CD4-positive, alpha-beta T cell treated with Interleukin-17A for 4 hours (primary cell): ENCODE data around the gene TMOD2.

ENCODE experiments used
- DNase-seq: peaks from one replicate; pipeline ENCODE4 v3.0.0-alpha.2; 2020; ENCODE audit warnings: mixed read lengths

The TMOD2 gene

DNA sequence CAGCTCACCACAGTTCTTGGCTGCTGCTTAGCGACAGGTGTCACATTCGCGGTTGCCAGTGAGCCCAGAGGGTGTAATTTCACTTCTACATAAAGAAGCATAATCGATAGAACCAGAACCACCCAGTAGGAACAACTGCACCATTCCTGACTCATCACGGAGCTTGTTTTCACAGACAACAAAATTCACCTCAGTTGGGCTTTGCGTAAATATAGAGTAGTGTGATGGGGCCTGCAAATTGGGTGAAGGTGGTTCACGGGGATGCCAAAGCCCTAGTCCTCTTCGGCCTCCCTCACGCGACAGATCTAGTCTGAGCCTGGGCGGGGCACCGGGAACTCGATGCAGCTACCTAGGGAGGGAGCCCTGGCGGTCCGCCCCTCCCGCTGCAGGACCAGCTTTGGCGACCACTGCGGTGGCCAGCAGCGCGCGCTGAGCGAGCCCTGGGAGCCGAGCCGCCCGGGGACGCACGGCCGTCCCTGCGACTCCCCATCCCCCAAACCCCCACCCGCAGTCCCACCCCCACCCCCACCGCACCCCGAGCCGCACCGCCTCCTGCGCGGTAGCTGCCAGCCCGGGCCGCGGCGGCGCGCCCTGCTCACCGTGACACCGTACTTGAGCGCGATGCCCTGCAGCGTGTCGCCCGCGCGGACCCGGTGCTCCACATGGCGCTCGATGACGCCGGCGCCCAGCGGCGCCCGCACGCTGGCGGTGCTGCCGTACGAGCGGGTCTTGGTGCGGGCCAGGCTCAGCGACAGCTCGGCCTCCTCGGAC, 14.5 kb upstream of the TMOD2 start:
- peak; percentile 75 for DNase-seq

DNA sequence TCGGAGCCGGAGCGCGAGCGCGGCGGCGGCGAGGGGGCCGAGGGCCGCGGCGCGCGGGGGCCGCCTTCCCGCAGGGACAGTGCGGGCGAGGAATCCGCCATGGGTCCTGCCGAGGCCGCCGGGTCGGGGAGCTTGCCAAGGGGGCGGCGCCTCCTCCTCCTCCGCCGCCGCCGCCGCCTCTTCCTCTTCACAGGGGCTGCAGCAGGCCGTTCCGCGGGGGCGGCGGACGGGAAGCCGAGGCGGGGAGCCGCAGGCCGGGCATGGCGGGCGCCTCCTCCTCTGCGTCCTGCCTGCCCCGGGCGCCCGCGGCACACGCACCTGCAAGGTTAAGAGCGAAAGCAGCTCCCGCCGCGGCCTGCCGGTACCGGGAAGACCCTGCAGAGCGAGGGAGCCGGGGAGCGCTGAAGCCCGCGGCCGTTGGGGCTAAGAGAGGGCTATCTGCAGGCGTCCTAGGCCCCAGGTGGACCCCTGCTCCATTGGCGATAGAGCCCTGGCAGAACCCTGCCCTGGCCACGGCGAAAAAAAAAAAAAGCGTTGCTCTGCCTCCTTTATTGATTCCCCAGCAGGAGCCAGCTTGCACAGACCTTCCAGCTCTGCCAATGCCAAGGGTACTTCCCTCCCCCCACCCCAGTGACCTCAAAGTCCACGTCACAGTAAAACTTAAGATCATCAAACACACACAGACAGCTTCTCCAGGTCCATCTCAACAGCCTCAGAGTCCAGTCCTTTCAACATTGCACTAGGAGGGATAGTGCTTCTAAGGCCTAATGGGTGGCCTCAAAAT, 13.7 kb upstream of the TMOD2 start, which contains the start of gene LYSMD2:
Gene LYSMD2 (minus strand): TSS at position 134 of the 784 bp plus-strand sequence. CDS start 33 bp downstream, at position 101.
- DNase-seq, result peak; percentile 84

DNA sequence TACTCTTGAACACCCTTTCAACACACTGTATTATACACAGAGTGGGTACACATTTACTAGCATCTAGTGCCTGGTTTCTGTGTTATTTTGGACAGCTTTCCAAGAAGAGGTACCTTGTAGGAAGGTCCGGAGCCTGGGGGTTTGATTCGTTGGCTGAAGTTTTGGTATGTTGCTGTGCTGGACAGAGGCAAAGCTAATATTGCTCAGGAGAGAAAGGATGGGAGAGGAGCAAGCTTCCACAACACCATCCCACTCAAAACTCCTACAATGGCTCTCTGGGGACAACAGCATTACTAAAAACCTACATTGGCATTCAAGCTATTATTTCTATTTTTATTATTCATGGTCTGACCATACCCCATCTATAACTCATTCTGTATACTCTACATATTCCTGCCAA, 12.8 kb upstream of the TMOD2 start:
- no peak for DNase-seq

DNA sequence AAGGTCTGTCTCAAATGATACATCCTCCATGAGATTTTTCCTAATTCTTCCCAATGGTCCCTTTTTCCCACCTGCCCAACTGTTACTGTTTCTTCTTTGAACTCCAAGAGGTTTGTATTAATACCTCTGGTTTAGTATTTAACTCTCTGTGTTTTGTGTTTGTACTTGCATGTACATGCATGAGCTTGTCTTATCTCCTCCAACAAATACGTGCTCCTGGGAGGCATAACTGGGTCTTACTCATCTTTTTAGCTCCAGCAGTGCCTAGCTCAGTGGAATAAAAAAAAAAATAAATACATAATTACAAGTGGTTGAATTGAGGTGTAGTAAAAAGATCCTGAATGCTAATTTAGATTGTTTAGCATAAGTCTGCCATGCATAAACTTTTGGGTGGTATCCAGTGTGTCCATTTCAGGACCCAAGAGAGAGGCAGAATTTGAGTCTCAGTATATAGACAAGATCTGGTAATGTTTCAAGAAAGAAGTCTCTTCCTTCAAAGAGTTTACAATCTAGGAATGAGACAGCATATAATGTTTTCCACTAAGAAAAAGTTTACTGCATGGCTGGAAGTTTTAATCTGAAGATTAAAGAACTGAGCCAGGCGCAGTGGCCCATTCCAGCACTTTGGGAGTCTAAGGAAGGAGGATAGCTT, 12.2 kb upstream of the TMOD2 start:
- DNase-seq, result no peak

DNA sequence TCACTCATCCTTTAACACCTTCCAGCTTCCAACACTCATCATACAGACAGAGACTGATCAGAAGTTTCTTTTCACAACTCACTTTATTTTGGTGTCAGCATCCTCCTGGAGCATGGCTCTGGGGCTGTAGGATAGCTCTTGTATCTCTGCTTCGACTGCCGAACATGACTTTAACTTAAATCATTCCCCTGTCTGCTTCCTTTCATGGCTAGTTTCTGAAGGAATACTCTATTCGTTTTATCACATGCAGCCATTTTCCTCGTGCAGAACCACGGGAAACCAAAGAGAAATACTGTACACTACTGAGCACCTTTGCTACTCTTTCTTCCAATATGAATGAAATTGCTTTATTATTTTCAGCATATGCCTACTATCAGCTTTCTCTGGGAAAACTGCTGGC, 2.1 kb upstream of the TMOD2 start:
- DNase-seq, result no peak

DNA sequence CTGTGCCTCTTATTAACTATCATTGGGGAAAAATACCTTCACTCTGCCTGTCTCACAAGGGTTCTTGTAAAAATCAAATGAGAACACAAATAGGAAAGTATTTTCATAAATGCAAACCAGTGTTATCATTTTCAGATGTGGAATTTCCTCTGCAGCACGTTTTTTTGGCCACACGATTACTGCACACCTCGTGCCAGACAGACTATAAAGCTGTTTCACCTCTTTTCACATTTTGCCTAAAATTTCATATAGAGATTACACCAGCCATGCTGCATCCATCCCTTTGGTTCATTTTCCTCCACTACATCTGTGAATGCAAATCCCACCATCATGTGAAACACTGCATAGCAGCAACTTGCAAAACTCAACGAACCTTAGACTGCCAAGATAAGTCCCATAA, 1.2 kb upstream of the TMOD2 start:
- DNase-seq, result no peak

DNA sequence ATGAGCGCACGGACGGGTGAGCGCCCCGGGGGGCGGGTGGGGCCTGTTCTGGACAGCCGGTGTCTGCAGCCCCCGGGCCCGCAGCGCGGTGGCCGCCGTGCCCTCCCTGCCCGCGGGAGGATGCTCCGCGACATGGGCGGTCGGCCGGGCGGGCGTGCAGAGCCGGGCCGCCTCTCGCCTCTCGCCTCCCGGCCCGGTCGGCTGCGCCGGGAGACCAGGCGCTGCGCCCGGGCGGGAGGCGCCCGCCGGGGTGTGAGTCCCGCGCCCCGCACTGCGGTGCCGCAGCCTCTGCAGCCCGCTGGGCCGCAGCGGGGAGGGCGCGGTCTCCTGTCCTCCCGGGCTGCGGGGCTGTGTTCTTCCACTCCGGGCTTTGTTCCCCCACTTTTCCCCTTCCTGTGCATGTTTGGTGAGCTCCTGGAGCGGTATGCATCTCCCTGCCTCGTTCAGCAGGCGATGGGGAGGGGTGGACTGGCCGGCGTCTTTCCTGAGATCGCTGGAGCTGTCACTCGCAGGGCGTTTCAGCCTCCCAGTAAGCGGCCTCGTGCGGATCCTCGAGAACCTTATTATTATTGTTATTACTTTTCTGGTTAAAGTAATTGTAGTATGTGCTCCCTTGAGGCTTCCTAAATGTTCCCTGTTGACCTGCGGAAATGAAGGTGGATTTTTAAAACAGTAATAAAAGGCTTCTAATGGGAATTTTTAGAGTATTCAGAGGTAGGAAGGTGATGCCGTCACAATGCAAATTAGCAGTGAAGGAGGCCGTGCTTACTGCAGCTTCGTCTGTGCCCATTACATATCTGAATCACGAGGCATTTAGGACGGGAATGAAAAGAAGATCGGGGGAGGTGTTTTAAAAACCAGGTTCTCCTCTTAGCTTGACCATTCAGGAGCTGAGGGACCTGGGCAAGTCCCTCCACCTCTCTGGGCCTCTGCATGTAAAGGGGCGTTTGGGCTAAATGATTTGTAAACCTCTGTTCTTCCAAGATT, 593 bp downstream of the TMOD2 start:
- peak; percentile 34 for DNase-seq

DNA sequence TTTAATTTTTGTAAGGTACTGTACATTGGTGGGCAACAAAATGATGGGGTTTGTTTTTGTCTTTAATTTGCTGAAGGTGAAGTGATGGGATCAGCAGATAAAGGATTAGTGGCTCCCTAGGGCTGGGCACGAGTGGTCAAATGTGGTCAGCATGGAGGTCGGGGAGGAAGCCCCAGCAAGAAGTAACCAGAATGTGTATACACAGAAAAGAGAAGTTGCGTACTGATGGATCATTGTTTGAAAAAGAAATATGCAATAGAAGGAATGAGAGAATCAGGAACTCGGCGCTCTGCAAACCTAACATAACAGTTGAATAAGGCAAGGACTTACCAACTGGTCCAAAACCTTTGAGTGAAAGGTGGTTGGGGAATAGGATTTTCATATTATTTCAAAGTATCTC, 1.5 kb downstream of the TMOD2 start:
- no peak for DNase-seq

DNA sequence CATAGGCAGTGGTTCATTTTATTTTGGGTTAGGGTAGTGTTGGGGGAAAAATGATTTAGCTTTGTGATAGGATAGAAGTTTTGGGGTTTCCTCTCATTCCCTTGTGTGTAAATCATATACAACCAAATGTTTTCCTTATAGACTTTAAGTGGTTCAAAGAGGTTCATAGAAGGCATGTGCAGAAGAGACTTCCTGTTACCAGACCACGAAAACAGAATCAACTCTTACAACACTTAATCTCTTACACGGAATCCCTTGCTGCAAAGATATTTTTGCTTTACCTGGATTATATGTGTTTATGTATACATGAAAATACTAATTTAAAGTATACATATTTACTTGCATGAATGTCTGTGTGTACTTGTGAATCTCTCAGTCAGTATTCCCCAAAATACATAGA, 2.9 kb downstream of the TMOD2 start:
- no peak for DNase-seq

DNA sequence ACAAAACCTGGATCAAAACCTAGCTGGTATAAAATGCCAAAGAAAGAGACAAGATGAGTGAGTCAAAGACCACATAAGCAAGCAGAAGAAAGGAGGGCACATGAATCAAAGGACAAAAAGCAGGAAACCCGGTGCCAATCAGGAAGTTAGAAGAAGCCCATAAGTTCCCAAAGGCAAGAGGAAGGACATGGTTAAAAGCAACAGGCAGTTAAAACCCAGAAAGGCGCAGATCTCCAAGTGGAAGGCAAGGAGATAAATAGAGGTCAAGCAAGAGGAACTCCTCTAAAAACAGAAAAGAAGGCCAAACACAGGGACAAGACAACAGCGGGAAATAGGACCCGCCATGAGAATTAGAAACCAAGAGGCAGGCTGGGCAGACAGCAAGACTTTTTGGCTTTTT, 4.4 kb downstream of the TMOD2 start:
- no peak for DNase-seq

DNA sequence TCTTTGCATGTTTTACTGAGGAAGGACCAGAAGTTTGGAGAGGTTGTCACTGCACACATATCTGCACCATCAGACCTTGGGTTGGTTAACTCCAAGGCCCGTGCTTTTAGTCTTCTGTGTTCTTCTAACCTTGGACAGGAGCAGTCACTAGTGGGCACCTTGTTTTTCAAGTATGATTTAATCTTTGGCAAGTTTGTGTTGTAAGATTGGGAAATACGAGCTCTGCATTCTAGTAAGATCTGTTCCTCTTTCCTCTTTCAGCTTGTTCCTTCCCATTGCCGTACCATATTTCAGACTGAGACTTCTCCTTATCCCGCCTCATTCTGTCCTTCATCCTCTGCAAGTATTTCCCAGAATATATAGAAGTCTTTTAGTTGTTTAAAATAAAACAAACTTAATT, 5.1 kb downstream of the TMOD2 start:
- no peak for DNase-seq

DNA sequence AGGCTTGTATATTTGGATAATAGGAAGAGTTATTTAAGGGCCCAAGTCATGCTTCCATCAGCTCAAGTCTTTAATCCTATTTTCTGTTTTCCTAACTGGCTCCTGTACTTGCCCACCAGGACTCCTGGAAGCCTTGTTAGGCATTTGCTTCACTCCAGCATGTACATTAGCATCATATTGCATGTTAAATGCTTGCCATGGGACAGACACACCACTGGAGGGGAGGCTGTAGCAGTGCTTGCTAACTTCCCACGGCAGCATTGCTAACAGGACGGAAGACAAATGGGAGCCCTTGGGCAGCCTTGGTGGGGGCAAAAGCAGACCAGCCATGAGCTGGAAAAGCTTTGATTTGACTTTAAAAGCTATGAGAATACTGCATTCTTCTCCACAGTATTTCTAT, 6.1 kb downstream of the TMOD2 start:
- no peak for DNase-seq

DNA sequence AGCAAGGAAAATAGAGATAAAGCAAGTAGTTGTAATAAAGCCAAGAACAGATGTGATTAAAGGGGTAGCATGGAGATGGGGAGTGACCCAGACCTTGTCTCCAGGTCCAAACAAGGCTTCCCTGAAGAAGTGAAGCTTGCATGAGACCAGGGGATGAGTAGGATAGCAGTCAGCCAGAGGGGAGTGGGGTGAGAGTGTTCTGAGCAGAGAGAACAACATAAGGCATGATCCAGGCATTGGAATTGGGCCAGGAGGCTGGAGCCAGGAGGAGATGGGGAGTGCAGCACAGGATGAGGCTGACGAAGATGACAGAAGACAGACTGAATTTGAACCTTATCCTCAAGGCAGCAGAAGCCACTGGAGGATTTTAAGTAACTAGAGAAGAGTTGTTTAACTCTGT, 7.2 kb downstream of the TMOD2 start:
- no peak for DNase-seq

DNA sequence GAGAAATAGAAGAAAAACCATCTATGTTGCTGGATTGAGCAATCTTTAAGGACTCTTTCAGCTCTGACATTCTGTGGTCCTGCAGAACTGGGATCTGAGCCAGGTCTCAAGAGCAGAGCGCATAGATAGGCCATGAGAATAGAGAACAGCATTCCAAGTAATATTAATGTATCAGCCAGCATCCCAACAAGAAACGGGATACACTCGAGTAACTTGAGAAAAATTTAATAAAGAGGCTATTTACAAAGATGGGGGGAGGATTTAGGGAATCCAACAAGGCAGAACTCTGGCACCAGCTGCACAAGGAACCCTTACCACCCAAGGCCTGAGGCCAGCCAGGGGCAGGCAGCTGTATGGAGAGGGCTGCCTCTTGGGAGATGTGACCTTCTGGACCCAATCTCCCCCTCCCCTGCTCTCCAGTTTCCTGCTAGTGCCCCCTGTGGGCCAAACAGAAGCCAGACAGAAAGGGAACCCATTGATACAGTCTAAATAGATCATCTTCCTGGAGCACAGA, 8.2 kb downstream of the TMOD2 start:
- DNase-seq, result peak; percentile 32

DNA sequence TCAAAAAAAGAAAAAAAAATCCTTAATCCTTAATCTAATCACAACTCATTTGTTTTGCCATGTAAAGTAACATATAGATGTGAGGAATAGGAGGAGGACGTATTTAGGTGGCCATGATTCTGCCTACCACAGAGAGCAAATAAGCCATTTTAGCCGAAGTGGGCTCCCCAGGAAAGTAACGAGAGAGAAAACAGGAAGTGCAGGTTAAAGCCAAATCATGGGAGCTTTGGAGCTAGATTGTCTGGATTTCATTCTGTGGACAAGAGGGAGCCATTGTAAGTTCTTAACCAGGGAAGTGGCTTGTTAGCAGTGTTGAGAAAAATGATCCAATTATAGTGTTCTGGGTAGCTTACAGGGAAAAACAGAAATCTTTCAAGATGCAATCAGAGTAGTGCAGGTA, 9.4 kb downstream of the TMOD2 start:
- no peak for DNase-seq

DNA sequence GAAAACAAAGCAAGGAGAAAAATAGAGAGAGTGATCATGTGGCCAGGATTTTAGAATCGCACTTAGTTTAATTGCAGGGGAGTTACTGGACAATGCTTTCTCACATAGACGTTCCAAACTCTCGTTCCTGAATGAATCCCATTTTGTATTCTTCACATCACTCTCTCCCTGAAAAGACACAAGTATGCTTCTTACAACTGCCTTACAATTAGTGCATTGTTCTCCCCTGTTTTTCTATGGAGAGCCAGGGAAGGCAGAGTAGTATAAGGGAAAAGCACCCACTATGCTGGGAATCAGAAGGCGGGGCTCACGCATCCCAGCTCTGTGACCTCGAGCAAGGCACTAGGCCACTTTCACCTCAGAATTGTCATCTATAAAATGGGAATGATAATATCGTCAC, 14.4 kb downstream of the TMOD2 start:
- DNase-seq, result no peak

DNA sequence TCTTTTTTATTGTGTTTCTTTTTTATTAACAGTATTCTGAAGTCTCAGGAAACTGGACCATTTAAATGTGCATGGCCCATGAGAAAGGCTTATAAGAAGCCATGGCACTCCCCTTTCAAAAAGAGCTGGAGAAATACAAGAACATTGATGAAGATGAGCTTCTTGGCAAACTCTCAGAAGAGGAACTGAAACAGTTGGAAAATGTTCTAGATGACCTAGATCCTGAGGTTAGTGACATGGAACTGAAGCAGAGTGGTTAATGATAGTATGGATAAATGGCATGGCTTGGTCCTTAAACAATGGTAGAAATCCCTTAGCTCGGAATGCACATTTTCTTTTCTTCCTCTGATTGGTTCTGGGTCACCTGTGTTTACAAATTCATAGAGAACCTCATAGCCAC, 14.9 kb downstream of the TMOD2 start:
- DNase-seq, result no peak

DNA sequence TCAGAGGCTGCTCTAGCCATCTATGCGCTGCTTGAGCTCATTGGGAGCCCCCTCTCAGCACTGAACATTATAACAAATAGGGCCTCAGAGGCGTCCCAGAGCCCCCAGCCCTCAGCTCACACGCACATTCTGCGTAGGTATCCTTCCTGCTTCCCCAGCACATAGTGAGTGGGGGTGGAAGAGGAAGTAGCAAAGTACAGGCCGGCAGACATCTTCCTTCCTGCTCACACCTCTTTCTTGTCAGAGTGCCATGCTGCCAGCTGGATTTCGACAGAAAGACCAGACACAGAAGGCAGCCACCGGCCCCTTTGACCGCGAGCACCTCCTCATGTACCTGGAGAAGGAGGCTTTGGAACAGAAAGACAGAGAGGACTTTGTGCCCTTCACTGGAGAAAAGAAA, 16.6 kb downstream of the TMOD2 start:
- DNase-seq, result peak; percentile 36

DNA sequence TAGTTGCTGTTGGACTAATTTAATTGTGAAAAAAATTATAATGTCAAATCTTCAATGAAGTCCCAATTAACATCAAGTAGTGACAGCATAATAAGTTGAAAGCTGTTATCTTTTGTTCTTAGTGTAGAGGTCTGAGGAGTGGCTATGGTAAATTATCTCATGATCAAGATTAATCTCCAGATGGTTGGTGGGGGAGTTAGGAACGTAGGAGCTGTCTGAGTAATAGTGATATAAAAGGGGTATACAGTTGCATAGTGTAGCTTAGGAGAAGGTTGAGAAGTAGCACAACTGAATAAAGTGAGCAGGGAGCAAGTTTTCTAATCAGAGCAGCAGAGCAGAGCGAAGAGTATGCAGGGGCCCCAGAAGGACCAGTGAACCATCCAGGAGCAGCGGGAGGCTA, 19.5 kb downstream of the TMOD2 start:
- no peak for DNase-seq

DNA sequence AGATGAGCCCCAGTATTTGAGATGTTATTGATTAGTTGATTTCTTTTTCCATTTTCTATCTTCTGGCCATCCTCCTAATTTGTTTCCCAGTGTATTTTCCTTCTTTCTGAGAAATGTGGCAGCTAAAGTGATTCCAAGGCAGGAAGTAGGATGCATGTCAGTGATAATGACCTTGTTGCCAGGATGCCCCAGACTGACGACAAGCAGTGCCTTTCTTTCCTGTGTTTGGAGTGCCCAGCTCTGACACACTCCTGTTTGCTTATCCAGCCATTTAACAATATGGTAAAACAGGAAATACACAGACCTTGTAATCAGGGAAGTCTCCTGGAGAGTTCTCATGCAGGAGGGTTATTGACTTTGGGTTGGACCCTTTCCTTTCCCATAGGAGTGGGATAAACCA, 20.4 kb downstream of the TMOD2 start:
- DNase-seq, result no peak

DNA sequence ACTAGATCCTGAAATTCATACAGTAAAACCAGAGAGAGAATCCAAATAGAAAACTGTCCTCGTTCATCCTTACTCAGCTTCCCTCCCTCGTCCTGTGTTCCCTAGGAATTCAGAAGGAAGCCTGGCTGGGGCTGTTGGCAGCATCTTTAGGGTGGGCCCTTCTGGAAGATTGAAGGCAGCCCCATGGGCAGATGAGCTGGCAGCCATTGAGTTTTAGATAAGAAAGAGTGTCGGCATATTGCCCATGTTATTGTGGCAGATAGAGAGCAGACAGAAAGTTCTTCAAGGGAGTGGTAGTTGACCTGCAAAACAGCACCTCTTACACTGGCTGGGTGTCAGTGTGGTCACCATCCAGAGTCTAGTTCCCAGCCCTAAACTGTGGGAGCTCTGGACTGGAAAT, 23.5 kb downstream of the TMOD2 start:
- no peak for DNase-seq
